Activated T-helper 1 cell treated with anti-CD3 and anti-CD28 coated beads, Interleukin-12 subunit alpha, Interleukin-12 subunit beta, Interleukin-2, Interleukin-4 antibody, amounts not matched to agents 30 ng/mL and 10 ng/mL and 1 ng/mL, durations not matched to agents 14 hours and 24 hours and 36 hours (primary cell): ENCODE data around the gene RHOG. TPM values are rescaled to one million over a fixed set of nuclear protein-coding genes. Genes with fewer than 3 reads are reported as not detected.

Experiments
- DNase-seq: peaks from one replicate; pipeline ENCODE4 v3.0.0; 2021; ENCODE audit warnings: low spot score
- H3K27ac Mint-ChIP-seq: one replicate; pipeline ENCODE4 v1.8.0; 2021; ENCODE audit warnings: mild to moderate bottlenecking, mixed read lengths
- H3K27me3 Mint-ChIP-seq: one replicate; pipeline ENCODE4 v1.8.0; 2022; ENCODE audit warnings: mild to moderate bottlenecking, moderate library complexity, mixed read lengths; ENCODE audit not compliant: insufficient read depth
- H3K36me3 Mint-ChIP-seq: one replicate; pipeline ENCODE4 v1.8.0; 2021; ENCODE audit warnings: low read depth, mixed read lengths
- H3K4me1 Mint-ChIP-seq: one replicate; pipeline ENCODE4 v1.8.0; 2021; ENCODE audit warnings: low read depth, mixed read lengths
- H3K4me3 Mint-ChIP-seq: one replicate; pipeline ENCODE4 v1.8.0; 2021; ENCODE audit warnings: mild to moderate bottlenecking, moderate library complexity, mixed read lengths
- H3K9me3 Mint-ChIP-seq: one replicate; pipeline ENCODE4 v1.8.0; 2021; ENCODE audit warnings: mixed read lengths
- intact Hi-C: fragments of 100-400 bp; cut with micrococcal nuclease; formaldehyde crosslinking; loops from one replicate; pipeline ENCODE4 v1.15.1; 2024
- total RNA-seq: library from RNA; stranded (reverse); gene quantifications from 2 replicates; pipeline ENCODE4 v1.2.3, GENCODE V29; 2022

The RHOG gene
- total RNA-seq, 1 donor from 2014 or later, result 170 TPM

DNA sequence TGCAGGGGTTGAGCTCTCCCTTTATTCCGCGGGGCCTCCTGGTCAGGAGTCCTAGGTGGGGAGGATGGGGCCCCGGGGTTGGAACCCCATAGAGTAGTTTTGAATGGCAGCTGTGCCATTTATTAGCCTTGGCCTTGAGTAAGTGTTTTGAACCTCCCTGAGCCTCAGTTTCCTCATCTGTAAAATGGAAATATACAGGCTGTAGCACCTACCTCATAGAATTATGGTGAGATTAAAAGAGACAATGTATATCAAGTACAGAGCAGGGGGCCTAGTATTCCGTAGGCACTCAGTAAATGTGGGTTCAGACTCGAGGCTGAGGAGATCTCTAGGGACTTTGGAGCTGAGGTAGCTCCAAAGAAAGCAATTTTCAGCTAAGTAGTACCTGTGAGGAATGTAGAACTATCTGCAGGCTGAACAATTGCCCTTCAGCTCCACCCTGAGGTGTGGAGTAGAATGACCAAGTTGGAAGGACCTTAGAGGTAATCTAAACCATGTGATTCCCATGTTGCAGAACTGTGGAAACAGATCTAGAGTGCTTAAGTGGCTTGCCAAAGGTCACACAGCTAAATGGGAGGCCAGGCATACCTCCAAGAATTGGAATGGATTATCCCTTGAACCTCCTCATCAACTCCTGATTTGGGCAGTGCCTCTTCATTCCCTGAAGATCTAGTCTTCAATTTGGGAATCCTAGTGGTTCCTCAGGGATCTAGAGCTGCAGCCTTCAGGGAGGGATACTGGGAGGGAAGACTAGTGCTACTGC, 31.7 kb downstream of the RHOG start:
- peak overlapping the region; percentile 99 for H3K4me3 Mint-ChIP-seq
- DNase-seq, result peak; percentile 40
- no peaks in the 10 kb centered on the region for H3K27me3 Mint-ChIP-seq
- peaks cover 18% of the 10 kb centered on the region for H3K4me1 Mint-ChIP-seq
- H3K36me3 Mint-ChIP-seq, result peaks cover 7% of the 10 kb centered on the region
- H3K27ac Mint-ChIP-seq, result peak overlapping the region; percentile 15
- intact Hi-C loops, result loop anchor here (1.0 to 5.0 kb wide), 7 partner anchors 12 to 263 kb away; partner anchors contain the start of gene NUP98
- H3K9me3 Mint-ChIP-seq, result no peaks in the 10 kb centered on the region

DNA sequence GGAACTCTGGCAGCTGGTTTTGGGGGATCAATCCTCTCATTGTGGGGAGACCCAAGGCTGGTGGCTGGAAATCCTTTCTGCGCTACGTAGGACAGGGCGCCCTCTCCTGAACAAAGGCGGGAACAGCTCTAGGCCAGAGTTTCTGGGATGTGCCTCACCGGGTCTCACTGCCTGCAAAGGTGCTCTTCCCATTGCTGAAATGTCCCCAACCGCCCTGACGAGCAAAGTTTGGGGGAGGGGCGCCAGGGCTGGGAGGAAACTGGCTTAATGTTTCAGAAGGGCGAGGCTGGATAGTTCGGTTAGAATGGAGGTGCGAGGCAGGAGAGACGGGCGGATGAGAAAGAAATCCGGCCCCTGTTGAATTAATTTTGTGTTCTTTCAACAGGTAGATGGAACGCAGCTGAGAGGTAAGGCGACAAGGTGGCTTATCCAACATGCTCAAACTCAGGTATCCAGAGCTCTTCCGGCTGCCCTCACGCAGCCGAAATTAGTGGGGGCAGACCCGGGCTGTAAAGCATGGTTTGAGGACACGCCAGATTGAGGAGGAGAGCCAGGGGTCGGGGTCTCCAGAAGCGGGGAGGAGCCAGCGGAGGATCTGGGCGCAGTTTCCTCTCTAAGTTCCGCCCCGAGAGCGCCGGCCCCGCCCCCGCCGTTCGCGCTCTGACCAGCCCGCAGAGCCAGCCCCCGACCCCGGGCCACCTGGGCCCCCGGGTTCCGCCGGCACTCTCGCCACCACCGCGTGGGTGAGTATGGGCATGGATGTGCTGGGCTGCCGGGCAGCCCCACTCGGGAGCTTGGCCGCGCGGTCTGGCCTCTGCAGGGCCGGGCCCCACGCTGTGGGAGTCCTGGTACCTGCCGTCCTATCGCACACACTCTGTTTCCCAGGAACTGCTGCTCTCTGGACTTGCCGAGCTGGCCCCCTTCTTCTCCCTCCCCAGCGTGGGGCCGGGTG, 32.6 kb downstream of the RHOG start, which contains the start of gene PGAP2:
TSS of gene PGAP2 (plus strand) at position 652 of the 952 bp plus-strand sequence. CDS start 2,700 bp downstream, outside the sequence.
- H3K36me3 Mint-ChIP-seq, result peaks cover 8% of the 10 kb centered on the region
- H3K4me1 Mint-ChIP-seq, result peaks cover 22% of the 10 kb centered on the region
- no peaks in the 10 kb centered on the region for H3K27me3 Mint-ChIP-seq
- H3K9me3 Mint-ChIP-seq, result no peaks in the 10 kb centered on the region
- H3K4me3 Mint-ChIP-seq, result peak within 1 kb of the TSS; percentile 99
- intact Hi-C loops, result loop anchor here (1.0 to 5.0 kb wide), 6 partner anchors 11 to 126 kb away; partner anchors contain the start of gene NUP98
- DNase-seq, result peak; percentile 55
- H3K27ac Mint-ChIP-seq, result peak within 1 kb of the TSS; percentile 91

DNA sequence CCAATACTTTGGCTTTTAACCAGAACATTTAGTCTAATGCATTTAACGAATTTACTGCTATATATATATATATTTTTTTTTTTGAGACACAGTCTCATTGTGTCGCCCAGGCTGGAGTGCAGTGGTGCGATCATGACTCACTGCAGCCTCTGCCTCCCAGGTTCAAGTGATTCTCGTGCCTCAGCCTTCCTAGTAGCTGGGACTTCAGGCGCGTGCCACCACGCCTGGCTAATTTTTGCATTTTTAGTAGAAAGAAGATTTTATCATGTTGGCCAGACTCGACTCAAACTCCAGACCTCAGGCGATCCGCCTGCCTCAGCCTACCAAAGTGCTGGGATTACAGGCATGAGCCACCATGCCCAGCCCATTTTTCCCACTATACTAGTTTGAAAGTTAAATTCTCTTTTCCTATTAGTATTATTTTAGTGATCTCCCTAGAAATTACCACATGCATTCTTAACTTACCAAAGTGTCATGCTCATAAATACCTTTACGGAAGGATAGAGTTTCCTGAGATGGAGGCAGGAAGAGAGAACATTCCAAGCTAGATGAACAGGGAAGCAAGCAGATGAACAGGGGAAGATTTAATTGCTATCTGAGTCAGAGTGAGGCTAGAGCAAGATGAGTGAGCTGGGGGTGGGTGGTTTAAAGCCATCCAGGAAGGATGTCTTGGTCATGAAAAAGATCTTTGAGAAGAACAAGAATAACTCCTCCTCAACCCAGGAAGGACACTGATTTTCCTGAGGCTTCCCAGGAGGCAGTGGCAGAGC, 36.8 kb downstream of the RHOG start:
- H3K27ac Mint-ChIP-seq, result no peak overlapping the region
- no peaks in the 10 kb centered on the region for H3K9me3 Mint-ChIP-seq
- peaks cover 10% of the 10 kb centered on the region for H3K36me3 Mint-ChIP-seq
- no peak overlapping the region for H3K4me3 Mint-ChIP-seq
- peaks cover 23% of the 10 kb centered on the region for H3K4me1 Mint-ChIP-seq
- intact Hi-C loops, result no loop called here
- no peak for DNase-seq
- H3K27me3 Mint-ChIP-seq, result no peaks in the 10 kb centered on the region

DNA sequence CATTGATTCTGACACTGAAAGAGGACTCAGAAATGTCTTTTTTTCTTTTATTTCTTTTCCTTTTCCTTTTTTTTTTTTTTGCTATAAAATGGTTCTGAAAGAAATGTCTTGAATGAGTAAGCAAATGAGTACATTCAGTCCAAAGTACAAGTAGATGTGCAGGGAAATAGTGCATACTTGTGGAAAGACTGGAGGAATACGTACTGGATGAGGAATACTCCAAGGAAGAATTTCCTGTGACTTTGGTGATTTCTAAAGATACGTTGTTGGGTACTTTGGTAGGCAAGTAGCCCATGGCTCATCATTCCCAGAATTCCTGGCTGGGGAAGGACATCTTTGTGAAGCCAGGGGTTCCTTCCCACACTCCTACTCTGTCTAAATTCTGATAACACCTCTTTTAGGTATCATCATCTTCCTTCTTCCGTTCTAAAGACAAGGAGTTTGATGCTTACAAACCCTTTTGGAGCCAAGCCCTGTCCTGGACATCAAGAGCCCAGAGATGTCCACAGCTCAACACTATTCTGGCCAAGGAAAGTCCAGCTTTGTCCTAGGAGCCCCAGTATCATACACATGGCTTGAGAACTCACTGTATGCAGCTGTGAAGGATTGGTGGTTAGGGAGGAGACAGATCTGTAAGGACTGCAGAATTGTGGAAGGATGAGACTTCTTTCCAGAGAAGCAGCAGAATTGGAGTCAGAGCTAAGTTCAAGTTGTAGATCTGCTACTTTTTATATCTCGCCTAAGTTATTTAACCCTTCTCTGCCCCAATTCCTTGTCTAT, 38.6 kb downstream of the RHOG start:
- no peak overlapping the region for H3K27ac Mint-ChIP-seq
- intact Hi-C loops, result no loop called here
- peaks cover 7% of the 10 kb centered on the region for H3K36me3 Mint-ChIP-seq
- no peaks in the 10 kb centered on the region for H3K27me3 Mint-ChIP-seq
- peaks cover 12% of the 10 kb centered on the region for H3K4me1 Mint-ChIP-seq
- no peak overlapping the region for H3K4me3 Mint-ChIP-seq
- DNase-seq, result no peak
- H3K9me3 Mint-ChIP-seq, result no peaks in the 10 kb centered on the region

DNA sequence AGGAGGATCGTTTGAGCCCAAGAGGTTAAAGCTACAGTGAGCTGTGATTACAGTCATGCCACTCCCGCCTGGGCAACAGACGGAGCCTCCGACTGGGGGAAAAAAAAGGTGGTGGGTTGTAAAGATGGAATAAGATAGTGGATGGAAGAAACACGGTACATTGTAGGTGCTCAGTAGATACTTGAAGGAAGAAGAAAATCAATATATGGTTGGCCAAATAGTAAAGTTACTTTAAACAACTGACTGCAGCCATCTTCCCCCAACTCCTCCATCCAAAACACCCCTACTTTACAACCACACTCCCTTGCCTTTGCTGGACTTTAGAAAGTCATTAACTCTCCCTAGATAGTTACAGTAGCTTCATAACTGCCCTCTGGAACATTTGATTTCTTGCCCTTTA, 40.9 kb downstream of the RHOG start:
- intact Hi-C loops, result loop anchor here (5.0 kb wide), 3 partner anchors 147 to 808 kb away; partner anchors contain the start of genes NAP1L4 and ZNF195
- DNase-seq, result no peak
- Mint-ChIP-seq H3K36me3 (peaks cover 23% of the 10 kb centered on the region), H3K9me3 (no peaks in the 10 kb centered on the region), H3K4me3 (no peak overlapping the region), H3K4me1 (peaks cover 30% of the 10 kb centered on the region), H3K27me3 (no peaks in the 10 kb centered on the region), H3K27ac (no peak overlapping the region)

DNA sequence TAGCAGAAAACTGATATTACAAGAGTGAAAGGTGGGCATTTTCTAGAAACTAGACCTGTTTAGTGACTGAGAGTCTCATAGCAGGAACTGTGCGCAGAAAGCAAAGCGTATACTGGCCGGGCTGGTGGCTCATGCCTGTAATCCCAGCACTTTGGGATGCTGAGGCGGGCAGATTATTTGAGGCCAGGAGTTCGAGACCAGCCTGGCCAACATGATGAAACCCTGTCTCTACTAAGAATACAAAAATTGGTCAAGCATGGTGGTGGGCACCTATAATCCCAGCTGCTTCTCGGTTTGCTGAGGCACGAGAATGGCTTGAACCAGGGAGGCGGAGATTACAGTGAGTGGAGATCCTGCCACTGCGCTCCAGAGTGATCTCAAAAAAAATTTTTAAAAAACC, 41.6 kb downstream of the RHOG start:
- Mint-ChIP-seq H3K36me3 (peaks cover 30% of the 10 kb centered on the region), H3K27me3 (no peaks in the 10 kb centered on the region), H3K27ac (peak overlapping the region; percentile 94), H3K4me3 (peak overlapping the region; percentile 99), H3K9me3 (no peaks in the 10 kb centered on the region), H3K4me1 (peaks cover 32% of the 10 kb centered on the region)
- intact Hi-C loops, result loop anchor here (5.0 kb wide), 3 partner anchors 148 to 807 kb away; partner anchors contain the start of genes NAP1L4 and ZNF195
- DNase-seq, result no peak

DNA sequence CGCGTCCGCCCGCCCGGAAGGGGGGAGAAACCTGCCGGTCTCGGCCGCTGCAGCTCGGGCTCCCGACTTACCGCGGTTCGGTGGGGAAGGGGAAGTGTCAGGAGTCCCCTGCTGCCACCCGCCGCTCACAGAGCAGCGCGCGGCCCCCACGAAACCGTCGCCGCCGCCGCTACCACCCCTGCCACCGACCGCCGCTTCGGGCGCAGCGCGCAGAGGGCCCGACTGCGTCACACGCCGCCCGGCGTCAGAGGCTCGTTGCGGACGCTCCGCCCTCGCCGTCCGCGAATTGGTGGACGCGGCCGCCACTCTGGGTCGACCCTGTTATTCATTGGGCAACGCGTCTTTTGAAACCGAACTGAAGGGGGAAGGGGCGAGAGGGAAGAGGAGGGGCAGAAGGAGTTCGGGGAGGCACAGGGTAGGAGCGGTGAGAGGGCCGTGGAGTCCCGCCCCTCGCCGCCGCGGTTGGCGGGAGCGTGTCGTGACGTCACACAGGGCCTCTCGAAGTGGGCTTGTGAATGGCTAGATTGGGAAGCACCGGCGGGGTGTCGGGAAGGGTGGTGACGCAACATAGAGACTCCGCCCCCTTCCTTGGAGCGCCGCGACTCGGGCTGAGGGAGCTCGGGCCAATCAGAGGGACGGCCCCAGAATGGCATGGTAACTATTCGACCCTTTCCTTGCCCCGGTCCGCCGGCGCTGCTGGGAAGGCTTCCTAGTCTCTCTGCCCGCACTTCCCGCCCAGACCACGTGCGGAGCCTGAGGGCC, 43.2 kb downstream of the RHOG start, which contains the start of gene NUP98:
TSS of gene NUP98 (minus strand) at position 226 of the 762 bp plus-strand sequence. CDS start 15,437 bp downstream, outside the sequence.
- no peaks in the 10 kb centered on the region for H3K9me3 Mint-ChIP-seq
- DNase-seq, result peak; percentile 100
- peaks cover 35% of the 10 kb centered on the region for H3K4me1 Mint-ChIP-seq
- intact Hi-C loops, result loop anchor here (1.0 to 5.0 kb wide), 8 partner anchors 11 to 805 kb away; partner anchors contain the start of genes NAP1L4, PGAP2, RRM1 and ZNF195
- peak within 1 kb of the TSS; percentile 99 for H3K4me3 Mint-ChIP-seq
- H3K27me3 Mint-ChIP-seq, result no peaks in the 10 kb centered on the region
- H3K27ac Mint-ChIP-seq, result peak within 1 kb of the TSS; percentile 95
- peaks cover 37% of the 10 kb centered on the region for H3K36me3 Mint-ChIP-seq

DNA sequence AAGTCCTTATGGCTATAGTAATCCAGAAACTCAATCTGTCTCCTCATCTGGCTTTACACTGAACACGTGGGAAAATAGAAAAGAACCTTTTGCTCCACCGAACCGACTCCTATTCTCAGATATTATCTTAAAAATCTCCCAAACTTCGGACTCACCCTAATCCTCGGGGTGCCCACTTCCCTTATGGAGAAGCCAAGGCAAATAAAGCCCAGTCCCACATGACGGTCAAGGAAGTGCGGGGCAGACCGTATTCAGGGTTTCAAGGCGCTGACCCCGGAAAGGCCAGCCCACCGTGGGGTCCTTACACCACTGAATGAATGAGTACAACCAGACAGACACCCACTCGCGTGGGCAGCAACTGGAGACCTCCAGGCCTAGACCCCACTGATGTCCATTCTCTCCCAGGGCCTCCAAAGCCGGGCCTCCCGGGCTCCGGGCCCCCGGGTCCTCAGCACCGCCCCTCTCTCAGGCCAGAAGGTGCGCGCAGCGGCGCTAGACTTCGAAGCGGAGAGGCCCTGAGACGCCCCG, 43.9 kb downstream of the RHOG start:
- no peaks in the 10 kb centered on the region for H3K27me3 Mint-ChIP-seq
- no peak for DNase-seq
- peak overlapping the region; percentile 95 for H3K27ac Mint-ChIP-seq
- H3K4me3 Mint-ChIP-seq, result peak overlapping the region; percentile 99
- peaks cover 39% of the 10 kb centered on the region for H3K36me3 Mint-ChIP-seq
- intact Hi-C loops, result loop anchor here (1.0 to 5.0 kb wide), 8 partner anchors 11 to 805 kb away; partner anchors contain the start of genes NAP1L4, PGAP2, RRM1 and ZNF195
- H3K9me3 Mint-ChIP-seq, result no peaks in the 10 kb centered on the region
- H3K4me1 Mint-ChIP-seq, result peaks cover 34% of the 10 kb centered on the region

DNA sequence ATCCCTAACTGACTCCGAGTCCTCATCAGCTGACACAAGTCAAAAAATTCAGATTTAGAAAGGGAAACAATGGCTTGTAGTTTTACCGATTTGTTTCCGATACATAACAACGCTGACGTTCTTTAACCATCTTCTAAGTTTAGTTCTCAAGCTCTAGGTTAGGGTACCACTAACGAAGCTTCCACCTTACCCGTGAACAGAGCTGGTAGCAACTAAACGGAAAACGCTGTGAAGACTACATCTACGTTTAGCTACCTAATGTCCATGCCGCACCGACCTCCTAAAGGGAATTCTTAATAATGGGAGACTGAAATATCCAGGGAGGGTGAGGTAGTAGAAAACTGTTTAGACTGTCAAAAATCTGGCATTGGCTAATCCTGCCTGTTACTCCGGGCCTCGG, 44.4 kb downstream of the RHOG start:
- Mint-ChIP-seq H3K4me3 (peak overlapping the region; percentile 99), H3K27ac (peak overlapping the region; percentile 95), H3K4me1 (peaks cover 34% of the 10 kb centered on the region), H3K9me3 (no peaks in the 10 kb centered on the region), H3K27me3 (no peaks in the 10 kb centered on the region), H3K36me3 (peaks cover 39% of the 10 kb centered on the region)
- intact Hi-C loops, result loop anchor here (5.0 kb wide), 3 partner anchors 151 to 804 kb away; partner anchors contain the start of genes NAP1L4 and ZNF195
- no peak for DNase-seq

DNA sequence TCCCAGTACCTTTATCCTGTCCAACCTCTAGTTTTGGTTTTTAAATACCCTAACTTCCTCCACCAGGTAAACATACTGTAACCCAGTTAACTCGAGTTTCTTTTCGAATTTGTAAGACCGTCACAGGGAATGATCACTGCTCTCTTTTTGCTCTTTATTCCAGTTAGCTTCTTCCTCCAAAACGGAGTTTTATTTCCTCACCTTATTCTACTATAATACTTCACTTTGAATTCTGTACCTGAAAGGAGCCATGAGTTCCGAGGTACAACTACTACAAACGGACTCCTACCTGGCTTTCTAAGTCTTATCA, 44.8 kb downstream of the RHOG start:
- Mint-ChIP-seq H3K4me1 (peaks cover 34% of the 10 kb centered on the region), H3K9me3 (no peaks in the 10 kb centered on the region), H3K27me3 (no peaks in the 10 kb centered on the region), H3K4me3 (peak overlapping the region; percentile 99), H3K36me3 (peaks cover 39% of the 10 kb centered on the region), H3K27ac (peak overlapping the region; percentile 95)
- DNase-seq, result no peak
- intact Hi-C loops, result loop anchor here (5.0 kb wide), 3 partner anchors 151 to 804 kb away; partner anchors contain the start of genes NAP1L4 and ZNF195
